Ovary (tissue), 3 donors: ENCODE results near the gene SH3BGRL2.

ENCODE experiments used
- POLR2A ChIP-seq: fragments of 450-650 bp; IDR thresholded peaks from one replicate; pipeline ENCODE4 v1.6.1; 2017; ENCODE audit warnings: antibody characterized with exemption, mild to moderate bottlenecking, moderate library complexity
- TF ChIP-seq, protein P1 (sequence below), 3 donors: fragments of 450-650 bp in 2 of 3; fragments of 200-600 bp in 1 of 3; IDR thresholded peaks; one replicate each; pipeline versions ENCODE4 v1.5.1 to v1.8.0; 2016 to 2022; ENCODE audit warnings: antibody characterized with exemption in 3 of 3, mild to moderate bottlenecking in 1 of 3
- donor health status: DM: no; HTN: no; CAD: no.

DNA sequence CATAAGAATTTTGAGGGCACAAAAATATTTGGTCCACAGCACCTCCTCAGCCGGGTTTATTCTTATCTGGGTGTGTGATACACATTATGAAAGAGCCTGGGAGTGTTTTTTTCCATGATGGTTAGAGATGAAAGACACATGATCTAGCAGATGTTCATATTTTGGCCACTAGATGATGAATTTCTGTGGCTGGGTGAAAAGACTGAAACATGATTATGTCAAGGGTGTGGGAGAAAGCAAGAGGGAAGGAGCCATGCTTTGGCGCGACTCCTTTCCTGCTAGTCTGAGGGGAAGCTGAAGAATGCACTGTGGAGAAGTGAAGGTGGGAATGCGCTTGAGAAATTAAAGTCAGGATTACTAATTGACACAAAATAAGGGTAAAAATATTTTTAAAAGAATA lies 102.3 kb downstream of the SH3BGRL2 start:
- TF ChIP-seq, protein P1, sequence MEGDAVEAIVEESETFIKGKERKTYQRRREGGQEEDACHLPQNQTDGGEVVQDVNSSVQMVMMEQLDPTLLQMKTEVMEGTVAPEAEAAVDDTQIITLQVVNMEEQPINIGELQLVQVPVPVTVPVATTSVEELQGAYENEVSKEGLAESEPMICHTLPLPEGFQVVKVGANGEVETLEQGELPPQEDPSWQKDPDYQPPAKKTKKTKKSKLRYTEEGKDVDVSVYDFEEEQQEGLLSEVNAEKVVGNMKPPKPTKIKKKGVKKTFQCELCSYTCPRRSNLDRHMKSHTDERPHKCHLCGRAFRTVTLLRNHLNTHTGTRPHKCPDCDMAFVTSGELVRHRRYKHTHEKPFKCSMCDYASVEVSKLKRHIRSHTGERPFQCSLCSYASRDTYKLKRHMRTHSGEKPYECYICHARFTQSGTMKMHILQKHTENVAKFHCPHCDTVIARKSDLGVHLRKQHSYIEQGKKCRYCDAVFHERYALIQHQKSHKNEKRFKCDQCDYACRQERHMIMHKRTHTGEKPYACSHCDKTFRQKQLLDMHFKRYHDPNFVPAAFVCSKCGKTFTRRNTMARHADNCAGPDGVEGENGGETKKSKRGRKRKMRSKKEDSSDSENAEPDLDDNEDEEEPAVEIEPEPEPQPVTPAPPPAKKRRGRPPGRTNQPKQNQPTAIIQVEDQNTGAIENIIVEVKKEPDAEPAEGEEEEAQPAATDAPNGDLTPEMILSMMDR (IDR thresholded peaks at IDR 0.05) = no peak
- no peak for TF ChIP-seq POLR2A
